NCI-H69 (cell line): Measurements from ENCODE around the gene ARHGAP9.
"Not testable (repeated sequence)": the region's sequence is repeated elsewhere in the genome, so short reads cannot be mapped to it uniquely, and the experiment has no call there.

Source experiments
- DNase-seq: peaks from one replicate; lab custom pipeline; 2025; lab: John Stamatoyannopoulos, UW

ARHGAP9 gene

GRCh38 chr12:57456737-57457490 is 22.8 kb downstream of the ARHGAP9 start:
- DNase-seq, result peak; percentile 41

GRCh38 chr12:57456145-57456700 is 23.4 kb downstream of the ARHGAP9 start:
- DNase-seq, result peak; percentile 79

GRCh38 chr12:57455374-57456144 is 24.1 kb downstream of the ARHGAP9 start:
- peak; percentile 94 for DNase-seq

- DNase-seq, result peak; percentile 97
Measured at GRCh38 chr12:57454566-57455373, 24.9 kb downstream of the ARHGAP9 start, which contains the start of gene INHBE. Gene INHBE, plus strand, starts transcription at chr12:57455307. Its CDS starts 230 bp downstream, at chr12:57455537.

GRCh38 chr12:57454213-57454565 is 25.5 kb downstream of the ARHGAP9 start:
- no peak for DNase-seq

- peak; percentile 84 for DNase-seq
Measured at GRCh38 chr12:57452937-57453509, 26.6 kb downstream of the ARHGAP9 start.

- peak; percentile 60 for DNase-seq
Measured at GRCh38 chr12:57452181-57452936, 27.3 kb downstream of the ARHGAP9 start.

- DNase-seq, result peak; percentile 28
Measured at GRCh38 chr12:57451233-57451778, 28.4 kb downstream of the ARHGAP9 start.

- DNase-seq, result no peak
Measured at GRCh38 chr12:57450057-57450456, 29.6 kb downstream of the ARHGAP9 start.

- DNase-seq, result no peak
Measured at GRCh38 chr12:57449375-57449774, 30.3 kb downstream of the ARHGAP9 start.

- DNase-seq, result no peak
Measured at GRCh38 chr12:57448669-57449068, 31.0 kb downstream of the ARHGAP9 start.

- DNase-seq, result no peak
Measured at GRCh38 chr12:57446292-57446960, 33.2 kb downstream of the ARHGAP9 start.

GRCh38 chr12:57444744-57445143 is 34.9 kb downstream of the ARHGAP9 start:
- no peak for DNase-seq

GRCh38 chr12:57444337-57444736 is 35.3 kb downstream of the ARHGAP9 start:
- not testable (repeated sequence) for DNase-seq

- DNase-seq, result no peak
Measured at GRCh38 chr12:57441846-57442427, 37.7 kb downstream of the ARHGAP9 start.

- not testable (repeated sequence) for DNase-seq
Measured at GRCh38 chr12:57441393-57441792, 38.3 kb downstream of the ARHGAP9 start.

GRCh38 chr12:57439762-57440266 is 39.9 kb downstream of the ARHGAP9 start:
- no peak for DNase-seq

GRCh38 chr12:57438400-57438799 is 41.3 kb downstream of the ARHGAP9 start:
- no peak for DNase-seq

GRCh38 chr12:57435293-57435692 is 44.4 kb downstream of the ARHGAP9 start:
- DNase-seq, result no peak
